HepG2 (cell line): ENCODE data around the gene AASDHPPT. TPM values are rescaled to one million over a fixed set of nuclear protein-coding genes. Genes with fewer than 3 reads are reported as not detected.

Source experiments
- FOXA3 ChIP-seq: IDR thresholded peaks from 2 replicates; pipeline ENCODE4 v1.6.1; 2016; ENCODE audit warnings: missing genetic modification reagents, missing compliant biosample characterization
- GATAD2A ChIP-seq: IDR thresholded peaks from 2 replicates; pipeline ENCODE4 v1.6.1; 2016
- HNF4A ChIP-seq: sonication (generic); formaldehyde crosslinking; IDR thresholded peaks from 2 replicates; pipeline ENCODE4 v1.4.0; 2020; ENCODE audit warnings: missing genetic modification reagents
- SOX13 ChIP-seq, 3 experiments: fragments of 450-650 bp in 1 of 3; sonication (generic) in 1 of 3; formaldehyde crosslinking in 1 of 3; IDR thresholded peaks in 2 of 3; conservative IDR thresholded peaks in 1 of 3; 2 replicates each; pipeline versions ENCODE4 v1.5.0 to v1.6.1; 2016 to 2020; ENCODE audit warnings: antibody characterized with exemption in 1 of 3, mild to moderate bottlenecking in 1 of 3, missing compliant biosample characterization in 1 of 3, missing genetic modification reagents in 1 of 3, moderate library complexity in 1 of 3
- ZMYM3 ChIP-seq: sonication (generic); formaldehyde crosslinking; IDR thresholded peaks from 2 replicates; pipeline ENCODE4 v1.5.1; 2020; ENCODE audit warnings: mild to moderate bottlenecking, missing genetic modification reagents
- polyA plus RNA-seq, 8 experiments: library from polyadenylated mRNA; depleted of rRNA in 3 of 8; stranded (reverse) in 7 of 8; unstranded in 1 of 8; fragments of >200 nt; fragmentation: Illumina TruSeq in 4 of 8; extraction: Trizol in 4 of 8; gene quantifications; 2 replicates each; pipeline versions ENCODE4 v1.2.1 to v1.2.3, GENCODE V29; 2011 to 2016; ENCODE audit warnings: low read depth in 4 of 8, missing spikeins in 1 of 8, mixed read lengths in 1 of 8; ENCODE audit not compliant: insufficient read depth in 1 of 8
- total RNA-seq, 5 experiments: library from RNA; depleted of rRNA; stranded (reverse); fragments of >200 nt; fragmentation: Illumina TruSeq; extraction: Trizol; gene quantifications; 2 replicates each; pipeline ENCODE4 v1.2.3, GENCODE V29; 2016; ENCODE audit warnings: low read depth in 1 of 5
- TF ChIP-seq, protein P1 (sequence below): sonication (generic); formaldehyde crosslinking; IDR thresholded peaks from 2 replicates; pipeline ENCODE4 v1.4.0; 2020; ENCODE audit warnings: missing genetic modification reagents, mild to moderate bottlenecking, borderline replicate concordance
- TF ChIP-seq, protein P2 (sequence below): sonication (generic); formaldehyde crosslinking; IDR thresholded peaks from 2 replicates; pipeline ENCODE4 v1.8.0; 2023; ENCODE audit warnings: mild to moderate bottlenecking, missing genetic modification reagents
- TF ChIP-seq, protein P3 (sequence below): sonication (generic); formaldehyde crosslinking; IDR thresholded peaks from 2 replicates; pipeline ENCODE4 v1.5.1; 2020; ENCODE audit warnings: missing genetic modification reagents, mild to moderate bottlenecking, borderline replicate concordance
- TF ChIP-seq, protein P4 (sequence below): sonication (generic); formaldehyde crosslinking; IDR thresholded peaks from 2 replicates; pipeline ENCODE4 v1.4.0; 2020; ENCODE audit warnings: missing genetic modification reagents

Gene AASDHPPT
- total and polyA plus RNA-seq, 2 of the 13 experiments (the other 11 are each of a cell fraction or from before 2014, with no cell fraction given), result 20.2 to 43.7 TPM

DNA sequence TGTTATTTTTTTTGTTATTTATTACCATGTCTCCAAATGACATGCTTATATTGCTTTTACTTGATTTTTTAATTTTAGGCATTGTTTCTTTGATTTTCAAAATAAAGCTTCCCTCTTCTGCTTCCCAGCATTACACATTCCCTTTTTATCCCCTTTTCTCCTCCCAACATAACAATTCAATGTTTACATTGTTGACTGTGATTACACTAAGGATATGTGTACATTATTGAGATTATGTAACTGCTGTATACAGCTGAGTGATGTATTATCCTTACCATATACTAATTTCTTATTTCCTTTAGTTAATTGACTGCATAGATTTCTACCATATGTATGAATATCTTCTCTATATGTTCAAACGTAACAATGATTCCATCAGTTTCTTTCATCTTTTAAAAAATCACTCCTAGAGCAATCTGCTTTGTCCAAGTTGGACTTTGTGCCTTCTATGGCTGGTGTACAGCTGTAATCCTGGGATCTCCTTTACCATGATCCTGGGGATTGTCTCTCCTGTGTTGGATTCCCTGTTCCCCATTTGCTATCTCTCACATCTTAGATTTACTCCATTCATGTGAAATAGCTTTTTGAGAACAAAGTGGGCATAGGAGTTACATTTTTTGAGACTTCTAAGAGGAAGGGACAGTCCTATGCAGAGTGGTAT, 21.6 kb downstream of the AASDHPPT start (continued):
- TF ChIP-seq, protein P1, sequence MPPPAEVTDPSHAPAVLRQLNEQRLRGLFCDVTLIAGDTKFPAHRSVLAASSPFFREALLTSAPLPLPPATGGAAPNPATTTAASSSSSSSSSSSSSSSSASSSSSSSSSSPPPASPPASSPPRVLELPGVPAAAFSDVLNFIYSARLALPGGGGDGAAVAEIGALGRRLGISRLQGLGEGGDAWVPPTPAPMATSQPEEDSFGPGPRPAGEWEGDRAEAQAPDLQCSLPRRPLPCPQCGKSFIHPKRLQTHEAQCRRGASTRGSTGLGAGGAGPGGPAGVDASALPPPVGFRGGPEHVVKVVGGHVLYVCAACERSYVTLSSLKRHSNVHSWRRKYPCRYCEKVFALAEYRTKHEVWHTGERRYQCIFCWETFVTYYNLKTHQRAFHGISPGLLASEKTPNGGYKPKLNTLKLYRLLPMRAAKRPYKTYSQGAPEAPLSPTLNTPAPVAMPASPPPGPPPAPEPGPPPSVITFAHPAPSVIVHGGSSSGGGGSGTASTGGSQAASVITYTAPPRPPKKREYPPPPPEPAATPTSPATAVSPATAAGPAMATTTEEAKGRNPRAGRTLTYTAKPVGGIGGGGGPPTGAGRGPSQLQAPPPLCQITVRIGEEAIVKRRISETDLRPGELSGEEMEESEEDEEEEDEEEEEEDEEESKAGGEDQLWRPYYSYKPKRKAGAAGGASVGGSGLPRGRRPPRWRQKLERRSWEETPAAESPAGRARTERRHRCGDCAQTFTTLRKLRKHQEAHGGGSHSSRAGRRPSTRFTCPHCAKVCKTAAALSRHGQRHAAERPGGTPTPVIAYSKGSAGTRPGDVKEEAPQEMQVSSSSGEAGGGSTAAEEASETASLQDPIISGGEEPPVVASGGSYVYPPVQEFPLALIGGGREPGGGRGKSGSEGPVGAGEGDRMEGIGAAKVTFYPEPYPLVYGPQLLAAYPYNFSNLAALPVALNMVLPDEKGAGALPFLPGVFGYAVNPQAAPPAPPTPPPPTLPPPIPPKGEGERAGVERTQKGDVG (CRISPR knock-in tag), result no peak
- TF ChIP-seq, protein P2, sequence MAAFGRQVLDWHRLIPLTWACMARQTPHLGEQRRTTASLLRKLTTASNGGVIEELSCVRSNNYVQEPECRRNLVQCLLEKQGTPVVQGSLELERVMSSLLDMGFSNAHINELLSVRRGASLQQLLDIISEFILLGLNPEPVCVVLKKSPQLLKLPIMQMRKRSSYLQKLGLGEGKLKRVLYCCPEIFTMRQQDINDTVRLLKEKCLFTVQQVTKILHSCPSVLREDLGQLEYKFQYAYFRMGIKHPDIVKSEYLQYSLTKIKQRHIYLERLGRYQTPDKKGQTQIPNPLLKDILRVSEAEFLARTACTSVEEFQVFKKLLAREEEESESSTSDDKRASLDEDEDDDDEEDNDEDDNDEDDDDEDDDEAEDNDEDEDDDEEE, result no peak
- TF ChIP-seq, protein P3, sequence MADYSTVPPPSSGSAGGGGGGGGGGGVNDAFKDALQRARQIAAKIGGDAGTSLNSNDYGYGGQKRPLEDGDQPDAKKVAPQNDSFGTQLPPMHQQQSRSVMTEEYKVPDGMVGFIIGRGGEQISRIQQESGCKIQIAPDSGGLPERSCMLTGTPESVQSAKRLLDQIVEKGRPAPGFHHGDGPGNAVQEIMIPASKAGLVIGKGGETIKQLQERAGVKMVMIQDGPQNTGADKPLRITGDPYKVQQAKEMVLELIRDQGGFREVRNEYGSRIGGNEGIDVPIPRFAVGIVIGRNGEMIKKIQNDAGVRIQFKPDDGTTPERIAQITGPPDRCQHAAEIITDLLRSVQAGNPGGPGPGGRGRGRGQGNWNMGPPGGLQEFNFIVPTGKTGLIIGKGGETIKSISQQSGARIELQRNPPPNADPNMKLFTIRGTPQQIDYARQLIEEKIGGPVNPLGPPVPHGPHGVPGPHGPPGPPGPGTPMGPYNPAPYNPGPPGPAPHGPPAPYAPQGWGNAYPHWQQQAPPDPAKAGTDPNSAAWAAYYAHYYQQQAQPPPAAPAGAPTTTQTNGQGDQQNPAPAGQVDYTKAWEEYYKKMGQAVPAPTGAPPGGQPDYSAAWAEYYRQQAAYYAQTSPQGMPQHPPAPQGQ (CRISPR knock-in tag), result no peak
- TF ChIP-seq, protein P4, sequence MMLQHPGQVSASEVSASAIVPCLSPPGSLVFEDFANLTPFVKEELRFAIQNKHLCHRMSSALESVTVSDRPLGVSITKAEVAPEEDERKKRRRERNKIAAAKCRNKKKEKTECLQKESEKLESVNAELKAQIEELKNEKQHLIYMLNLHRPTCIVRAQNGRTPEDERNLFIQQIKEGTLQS (CRISPR knock-in tag), result no peak
- TF ChIP-seq SOX13 (IDR thresholded peaks at IDR 0.05) (no peak), SOX13 (CRISPR knock-in tag; conservative IDR thresholded peaks at IDR 0.05 in 1 of 2, IDR thresholded peaks at IDR 0.05 in 1 of 2) (0 out of 4 replicates have a peak, but pooled peaks of 1 of the 2 experiments have one; percentile 18), ZMYM3 (CRISPR knock-in tag) (no peak), HNF4A (peak; percentile 29; the same call in 1 of the 2 replicates), FOXA3 (CRISPR knock-in tag) (peak; percentile 60; the same call in 1 of the 2 replicates), GATAD2A (peak; percentile 13; the same call in 1 of the 2 replicates)
